GM21737 (cell line): ENCODE results near the gene NUP93.
"Not testable (repeated sequence)": the region's sequence is repeated elsewhere in the genome, so short reads cannot be mapped to it uniquely, and the experiment has no call there.

Experiments used
- ATAC-seq: cut with Tn5 transposase; IDR thresholded peaks from one replicate; pipeline ENCODE4 v1.9.1; 2021; ENCODE audit warnings: mild to moderate bottlenecking, moderate library complexity; ENCODE audit not compliant: unreplicated experiment

The NUP93 gene

DNA sequence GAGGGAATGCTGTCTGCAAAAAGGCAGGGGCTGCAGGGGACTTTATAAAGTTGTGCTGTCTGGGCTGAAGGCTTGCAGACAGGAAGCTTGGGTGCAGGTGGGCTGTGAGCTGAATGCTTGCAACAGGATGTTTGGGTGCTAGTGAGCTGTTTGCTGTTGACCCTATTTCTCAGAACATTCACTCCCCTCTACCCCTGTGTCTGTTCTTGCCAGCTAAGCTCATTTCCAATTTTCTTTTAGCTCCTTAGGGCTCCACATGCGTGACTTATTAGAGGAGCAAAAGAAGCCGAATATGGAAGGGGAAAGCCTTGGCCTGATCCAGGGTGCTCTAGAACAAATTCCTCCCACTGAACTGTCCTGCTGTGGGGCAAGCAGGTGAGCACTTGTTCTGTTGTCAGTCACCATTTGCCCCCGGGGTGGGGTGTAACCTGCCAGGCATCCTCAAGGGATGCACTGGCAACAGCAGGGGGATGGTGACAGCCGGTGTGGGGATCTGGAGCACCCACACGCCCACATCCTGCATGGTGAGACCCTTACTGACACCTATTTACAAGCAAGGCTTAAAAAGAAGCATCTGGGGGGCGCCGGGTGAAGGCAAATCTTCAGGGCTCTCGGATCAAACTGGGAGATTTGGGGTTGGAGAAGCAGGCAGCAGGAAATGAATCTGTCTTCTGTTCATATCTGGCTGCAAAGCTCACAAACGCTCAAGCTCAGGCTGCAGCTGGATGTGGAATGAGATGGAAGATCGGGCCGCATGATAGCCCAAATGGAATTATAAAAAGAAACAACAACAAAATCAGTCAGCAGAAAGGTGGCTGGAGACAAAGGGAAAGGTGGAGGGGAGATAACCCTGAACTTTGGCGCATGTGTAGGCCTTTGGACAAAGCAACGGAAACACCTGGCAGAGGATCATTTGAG, 21.1 kb upstream of the NUP93 start:
- ATAC-seq, result no peak

DNA sequence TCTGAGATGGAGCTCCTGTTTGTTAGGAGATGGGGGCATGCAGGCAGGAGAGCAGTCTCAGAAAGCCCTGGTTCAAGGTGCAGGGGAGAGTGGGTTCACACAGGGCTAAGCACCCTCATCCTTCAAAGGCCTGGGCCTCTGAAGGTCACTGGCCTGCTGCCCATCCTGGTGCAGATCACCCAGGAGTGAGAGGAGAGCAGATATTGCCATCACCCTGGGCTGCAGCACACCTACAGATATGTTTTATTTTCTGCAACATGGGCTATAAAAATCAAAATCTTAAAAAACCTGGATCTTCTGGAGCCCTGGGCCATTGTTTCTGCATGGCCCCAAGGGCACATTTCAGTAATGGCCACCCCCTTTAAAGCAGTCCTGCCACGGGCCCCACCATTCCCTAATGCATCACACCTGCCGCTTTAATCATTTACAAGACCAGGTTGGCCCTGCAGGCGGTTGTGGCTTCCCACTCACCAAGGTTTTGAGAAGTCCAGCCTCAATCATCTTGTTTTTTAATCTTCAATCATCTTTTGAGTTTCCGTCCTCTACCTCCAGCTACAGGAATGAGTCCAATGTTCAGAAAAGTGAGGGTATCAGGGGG, 20.4 kb upstream of the NUP93 start:
- no peak for ATAC-seq

DNA sequence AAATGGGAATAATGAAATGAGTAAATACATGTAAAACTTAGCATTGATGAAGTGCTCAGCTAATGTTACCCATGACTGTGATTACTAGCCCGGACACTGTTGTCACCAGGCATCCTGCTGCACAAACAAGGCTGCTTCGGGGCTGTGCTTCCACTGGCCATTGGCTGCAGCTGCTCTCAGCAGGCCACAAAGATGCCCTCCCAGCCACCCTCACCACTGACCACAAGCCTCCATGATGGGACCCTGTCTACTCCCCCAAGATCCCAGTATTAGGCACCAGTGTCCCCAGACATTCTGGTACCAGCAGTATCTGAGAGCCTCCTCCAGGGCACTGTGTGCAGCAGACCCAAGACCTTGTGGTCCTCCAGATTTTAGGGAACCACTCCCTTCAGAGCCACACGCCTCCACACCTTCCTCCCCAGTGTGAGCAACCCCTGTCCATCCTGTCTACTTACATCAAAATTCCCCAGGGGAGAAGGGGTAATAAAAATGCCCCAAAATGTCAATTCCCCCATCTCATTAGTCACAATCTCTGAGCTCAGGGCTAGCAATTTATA, 19.7 kb upstream of the NUP93 start:
- no peak for ATAC-seq

DNA sequence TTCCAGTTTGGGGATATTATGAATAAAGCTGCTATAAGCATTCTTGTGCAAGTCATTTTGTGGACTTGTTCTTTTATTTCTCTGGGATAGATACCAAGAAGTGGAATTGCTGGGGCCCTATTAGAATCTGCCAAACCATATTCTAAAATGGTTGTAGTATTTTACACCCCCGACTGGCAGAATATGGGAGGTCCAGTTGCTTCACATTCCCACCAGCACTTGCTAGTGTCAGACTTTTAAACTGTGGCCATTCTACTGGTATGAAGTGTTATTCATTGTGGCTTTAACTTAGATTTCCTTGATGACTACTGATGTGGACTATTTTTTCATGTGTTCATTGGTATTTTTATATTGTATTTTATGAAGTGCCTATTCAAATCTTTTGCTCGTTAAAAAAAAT, 18.1 kb upstream of the NUP93 start:
- ATAC-seq, result no peak

DNA sequence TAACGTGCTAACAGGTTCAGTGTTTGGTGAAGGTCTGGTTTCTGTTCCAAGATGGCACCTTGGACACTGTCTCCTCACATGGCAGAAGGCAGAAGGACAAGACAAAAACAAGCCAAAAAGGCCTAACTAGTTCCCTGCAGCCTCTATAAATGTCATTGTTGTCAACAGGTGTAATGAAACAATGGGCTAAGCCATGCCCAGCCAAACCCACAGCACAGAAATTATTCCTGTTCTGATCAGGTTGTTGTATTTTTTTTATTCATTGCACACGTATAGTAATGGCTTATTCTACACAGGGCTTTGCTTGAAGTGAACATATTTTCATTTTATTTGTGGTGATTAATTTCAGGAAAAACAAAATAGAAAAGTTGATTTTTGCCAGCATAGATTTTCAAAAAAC, 16.1 kb upstream of the NUP93 start:
- no peak for ATAC-seq

DNA sequence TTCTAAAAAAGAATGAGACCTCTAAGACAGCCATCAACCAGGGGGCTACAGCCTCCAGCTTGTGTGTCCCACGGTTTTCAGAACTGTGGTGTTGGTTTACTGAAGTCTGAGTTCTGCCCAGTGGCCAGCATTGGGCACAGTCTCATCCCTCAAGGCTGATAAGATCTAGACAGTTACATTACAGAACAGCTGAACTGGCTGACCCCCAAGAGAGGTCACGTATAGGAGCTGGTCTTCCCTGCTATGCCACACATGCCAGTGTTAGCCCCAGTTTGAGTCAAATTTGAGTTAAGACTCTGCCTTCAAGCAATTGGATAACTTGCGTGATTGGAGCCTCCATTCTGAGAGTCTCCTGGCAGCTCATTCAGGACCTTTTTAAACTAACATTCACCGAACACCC, 14.8 kb upstream of the NUP93 start:
- ATAC-seq, result no peak

DNA sequence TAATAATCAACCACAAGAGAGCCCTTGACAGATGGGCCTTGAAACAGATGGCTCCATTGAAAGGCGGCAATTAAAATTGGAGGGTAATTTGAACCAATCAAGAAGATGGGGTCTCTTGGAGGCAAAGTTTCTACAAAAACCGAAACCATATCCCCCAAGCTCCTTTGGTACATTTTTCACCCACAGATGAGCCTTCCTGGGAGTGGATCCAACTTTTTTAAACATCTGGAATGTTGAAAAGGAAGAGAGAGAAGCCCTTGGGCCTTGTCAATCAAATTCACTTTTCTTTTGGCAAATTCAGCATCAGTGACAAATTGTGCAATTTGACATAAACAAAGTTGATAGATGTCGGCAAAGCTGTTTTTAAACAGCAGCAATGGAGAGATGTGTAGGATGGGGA, 13.2 kb upstream of the NUP93 start:
- no peak for ATAC-seq

DNA sequence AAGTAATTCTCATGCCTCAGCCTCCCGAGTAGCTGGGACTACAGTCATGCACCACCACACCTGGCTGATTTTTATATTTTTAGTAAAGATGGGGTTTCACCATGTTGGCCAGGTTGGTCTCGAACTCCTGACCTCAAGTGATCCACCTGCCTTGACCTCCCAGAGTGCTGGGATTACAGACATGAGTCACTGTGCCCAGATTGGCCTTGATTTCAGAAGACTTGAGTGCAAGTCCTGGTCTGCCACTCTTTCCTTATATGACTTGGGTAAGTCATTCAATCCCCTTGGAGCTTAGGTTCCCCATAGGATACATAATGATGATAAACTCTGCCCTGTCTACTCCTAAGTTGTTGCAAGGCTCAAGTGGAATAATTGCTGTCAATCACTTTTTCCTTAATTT, 12.4 kb upstream of the NUP93 start:
- ATAC-seq, result not testable (repeated sequence)

DNA sequence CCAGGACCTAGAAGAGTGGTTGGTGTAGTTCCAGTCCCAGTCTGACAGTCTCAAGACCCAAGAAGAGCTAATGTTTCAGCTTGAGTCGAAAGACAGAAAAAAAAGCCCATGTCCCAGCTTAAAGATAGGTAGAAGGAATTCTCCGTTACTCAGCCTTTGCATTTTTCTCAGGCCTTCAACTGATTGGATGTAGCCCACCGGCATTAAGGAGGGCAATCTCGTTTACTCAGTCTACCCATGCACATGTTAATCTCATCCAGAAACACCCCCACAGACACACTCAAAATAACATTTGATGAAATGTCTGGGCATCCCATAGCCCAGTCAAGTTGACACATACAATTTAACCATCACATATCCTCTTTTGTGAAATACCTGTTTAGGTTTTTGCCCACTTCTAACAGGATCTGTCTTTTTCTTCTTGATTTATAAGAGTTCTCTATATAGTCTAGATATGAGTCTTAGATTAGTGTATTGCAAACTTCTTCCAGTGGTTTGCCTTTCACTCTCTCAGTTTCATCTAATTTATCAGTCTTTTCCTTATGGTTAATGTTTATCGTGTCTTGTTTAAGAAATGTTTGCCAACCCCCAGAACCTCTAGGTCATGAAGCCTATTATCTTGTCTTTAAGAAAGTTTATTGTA, 7.6 kb upstream of the NUP93 start:
- no peak for ATAC-seq

DNA sequence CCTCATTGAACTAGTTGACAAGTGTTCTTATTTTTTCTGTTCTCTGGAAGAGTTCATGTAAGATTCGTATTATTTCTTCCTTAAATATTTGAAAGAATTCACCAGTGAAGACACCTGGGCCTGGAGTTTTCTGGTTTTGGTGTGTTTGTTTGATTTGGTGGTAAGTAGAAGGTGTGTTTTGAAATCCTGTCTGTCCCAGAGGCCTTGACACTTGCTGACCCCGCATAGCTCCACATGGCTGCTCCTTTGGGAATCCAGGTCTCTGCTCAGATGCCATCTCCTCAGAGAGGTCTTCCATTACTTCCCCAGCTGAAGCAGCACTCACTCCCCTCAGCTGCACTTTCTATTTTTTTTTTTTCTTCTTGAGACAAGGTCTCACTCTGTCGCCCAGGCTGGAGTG, 5.7 kb upstream of the NUP93 start:
- ATAC-seq, result no peak

DNA sequence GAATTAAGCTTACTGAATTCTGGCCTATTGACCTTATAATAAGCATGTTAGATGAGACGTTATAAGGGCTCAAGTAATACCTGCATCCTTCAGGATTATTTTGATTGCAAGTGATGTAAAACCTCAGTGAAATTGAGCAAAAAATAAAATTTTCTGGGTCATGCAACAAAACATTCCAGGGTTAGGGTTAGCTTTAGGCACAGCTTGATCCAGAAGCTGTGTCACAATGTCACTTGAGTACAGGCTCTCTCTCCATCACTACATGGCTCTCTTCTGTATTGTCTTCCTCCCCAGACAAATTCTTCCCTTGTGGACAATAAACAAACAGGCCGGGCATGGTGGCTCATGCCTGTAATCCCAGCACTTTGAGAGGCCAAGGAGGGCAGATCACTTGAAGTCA, 3.6 kb upstream of the NUP93 start:
- no peak for ATAC-seq

DNA sequence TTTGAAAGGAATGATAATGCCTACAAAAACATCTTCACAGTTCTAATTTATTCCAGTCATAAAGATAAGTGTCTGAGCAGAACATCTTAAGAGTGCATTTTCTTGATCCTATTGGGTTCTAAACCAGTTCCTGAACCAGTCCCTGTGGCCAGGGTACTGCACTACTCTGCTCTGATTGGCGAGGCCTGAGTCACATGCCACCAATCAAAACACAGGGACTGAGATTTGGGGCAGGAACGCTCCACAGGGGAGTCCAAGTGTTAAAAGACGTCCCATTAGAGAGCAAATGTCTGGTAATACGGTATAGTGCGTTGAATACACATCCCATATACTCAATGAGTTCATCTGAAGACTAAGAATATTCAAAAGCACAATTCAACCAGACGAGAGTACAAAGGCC, 3.0 kb upstream of the NUP93 start:
- ATAC-seq, result no peak

DNA sequence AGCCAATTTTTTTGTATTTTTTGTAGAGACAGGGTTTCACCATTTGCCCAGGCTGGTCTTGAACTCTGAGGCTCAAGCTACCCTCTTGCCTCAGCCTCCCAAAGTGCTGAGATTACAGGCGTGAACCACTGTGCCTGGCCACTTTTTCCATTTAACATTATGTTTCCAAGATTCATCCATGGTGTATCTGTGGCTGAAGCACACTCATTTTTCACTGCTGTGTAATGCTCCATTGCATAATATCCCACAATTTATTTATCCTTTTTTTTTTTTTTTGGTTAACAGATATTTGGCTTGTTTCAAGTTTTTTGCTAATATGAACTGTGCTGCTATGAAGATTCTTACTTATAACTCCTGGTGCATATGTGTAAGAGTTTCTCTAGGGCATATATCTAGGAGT, 1.9 kb upstream of the NUP93 start:
- no peak for ATAC-seq

DNA sequence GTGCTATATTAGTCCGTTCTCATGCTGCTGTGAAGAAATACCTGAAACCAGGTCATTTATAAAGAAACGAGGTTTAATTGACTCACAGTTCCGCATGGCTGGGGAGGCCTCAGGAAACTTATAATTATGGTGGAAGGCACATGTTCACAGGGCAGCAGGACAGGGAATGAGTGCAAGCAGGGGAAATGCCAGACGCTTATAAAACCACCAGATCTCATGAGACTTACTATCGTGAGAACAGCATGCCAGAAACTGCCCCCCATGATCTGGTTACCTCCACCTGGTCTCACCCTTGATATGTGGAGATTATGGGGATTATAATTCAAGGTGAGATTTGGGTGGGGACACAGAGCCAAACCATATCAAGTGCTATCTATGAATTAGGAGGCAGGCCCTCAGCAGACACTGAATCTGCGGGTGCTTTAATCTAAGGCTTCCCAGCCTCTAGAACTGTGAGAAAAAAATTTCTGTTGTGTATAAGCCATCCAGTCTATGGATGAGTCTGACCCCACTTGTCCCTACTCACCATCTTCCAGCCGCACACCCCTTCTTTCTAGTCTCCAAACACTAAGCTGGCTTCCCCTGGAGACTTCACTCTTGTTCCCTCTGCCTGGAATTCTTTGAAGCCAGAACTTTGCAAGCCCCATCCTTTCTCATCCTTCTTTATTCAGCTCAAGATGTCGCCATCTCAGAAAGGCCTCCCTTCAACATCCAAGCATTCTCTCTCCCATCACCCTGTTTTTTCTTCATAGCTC, 772 bp upstream of the NUP93 start:
- ATAC-seq, result no peak

DNA sequence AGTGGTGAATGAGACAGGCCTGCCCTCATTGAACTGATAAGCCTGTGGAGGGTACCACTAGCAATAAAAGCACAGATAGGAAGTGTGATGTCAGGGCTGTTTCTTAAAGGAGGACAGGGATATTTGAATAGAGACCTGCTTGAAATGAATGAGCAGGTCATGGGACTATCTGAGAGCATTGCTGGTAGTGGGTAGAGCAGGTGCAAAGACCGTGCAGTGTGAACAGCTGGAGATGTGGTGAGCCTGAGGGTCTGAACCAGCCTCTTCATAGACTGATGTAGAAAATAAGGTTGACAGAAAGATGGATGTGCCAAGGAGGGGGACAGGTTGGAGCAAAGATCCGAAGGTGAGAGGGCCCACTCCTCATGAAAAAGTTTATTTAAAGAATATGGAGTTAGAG, 2.4 kb downstream of the NUP93 start:
- ATAC-seq, result no peak

DNA sequence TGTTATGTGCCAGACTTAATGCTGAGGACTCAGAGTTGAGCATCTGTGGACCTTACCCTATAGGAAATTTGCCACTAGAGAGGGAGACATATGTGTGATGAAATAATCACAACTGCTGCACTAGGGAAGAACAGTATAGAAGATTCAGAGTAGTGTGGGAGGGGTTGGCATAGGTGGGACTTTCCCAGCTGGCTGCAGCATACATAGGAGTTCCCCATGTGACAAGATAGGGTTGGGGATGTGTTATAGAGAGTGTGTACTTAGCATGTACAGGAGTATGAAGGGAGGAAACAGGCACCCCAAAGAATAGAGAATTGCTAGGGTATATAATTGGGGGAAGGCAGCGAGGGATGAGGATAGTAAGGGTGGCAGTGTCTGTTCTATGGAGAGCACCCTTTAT, 2.9 kb downstream of the NUP93 start:
- ATAC-seq, result no peak

DNA sequence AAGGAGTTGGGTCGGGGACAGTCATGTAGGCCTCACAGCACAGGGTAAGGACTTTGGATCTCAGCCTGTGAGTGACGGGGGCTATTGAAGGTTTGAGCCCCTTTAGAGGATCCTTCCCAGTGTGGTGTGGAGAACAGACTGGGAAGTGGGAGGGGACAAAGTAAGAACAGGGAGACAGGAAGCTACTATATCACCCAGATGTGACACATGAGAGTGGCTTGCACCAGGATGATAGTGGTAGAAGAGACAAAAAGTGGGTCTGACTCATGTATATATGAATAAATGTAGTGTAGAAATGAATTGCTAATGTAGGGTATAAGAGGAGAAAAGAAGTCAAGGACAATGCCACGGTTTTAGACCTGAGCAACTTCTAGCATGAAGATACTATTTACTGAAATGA, 4.5 kb downstream of the NUP93 start:
- ATAC-seq, result no peak

DNA sequence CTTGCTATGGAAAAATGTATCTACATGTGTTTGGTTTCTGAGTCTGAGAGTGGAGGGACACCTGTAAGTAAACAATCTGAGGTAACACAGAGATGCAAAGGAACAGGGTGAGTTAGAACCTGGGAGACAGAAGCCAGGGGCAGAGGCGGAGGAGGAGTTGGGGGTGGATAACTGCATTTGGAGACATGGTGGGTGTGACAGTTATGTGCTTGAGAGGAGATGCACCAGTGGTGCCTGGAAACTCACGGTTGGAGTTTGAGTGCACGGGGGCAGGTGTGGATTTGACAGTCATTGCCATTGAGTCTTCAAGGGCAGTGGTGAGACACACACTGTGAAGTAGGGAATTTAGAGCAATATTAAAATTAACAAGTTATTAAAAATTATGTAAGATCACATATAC, 6.5 kb downstream of the NUP93 start:
- no peak for ATAC-seq

DNA sequence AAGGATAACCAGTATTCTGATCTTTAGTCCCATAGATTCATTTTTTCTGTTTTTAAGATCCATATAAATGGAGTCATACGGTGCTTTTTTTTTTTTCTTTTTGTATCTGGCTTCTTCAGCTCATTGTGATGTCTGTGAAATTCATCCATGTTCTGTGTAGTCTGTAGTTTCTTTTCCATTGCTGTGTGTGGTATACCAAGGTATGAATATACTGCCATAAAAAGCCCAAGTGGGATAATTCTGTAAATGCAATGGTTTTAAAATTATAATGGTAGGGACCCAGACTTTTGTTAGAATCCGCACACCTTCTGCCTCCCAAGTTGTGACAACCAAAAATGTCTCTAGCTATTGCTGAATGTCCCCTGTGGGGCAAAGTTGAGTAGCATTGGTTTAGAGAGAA, 7.6 kb downstream of the NUP93 start:
- ATAC-seq, result no peak

DNA sequence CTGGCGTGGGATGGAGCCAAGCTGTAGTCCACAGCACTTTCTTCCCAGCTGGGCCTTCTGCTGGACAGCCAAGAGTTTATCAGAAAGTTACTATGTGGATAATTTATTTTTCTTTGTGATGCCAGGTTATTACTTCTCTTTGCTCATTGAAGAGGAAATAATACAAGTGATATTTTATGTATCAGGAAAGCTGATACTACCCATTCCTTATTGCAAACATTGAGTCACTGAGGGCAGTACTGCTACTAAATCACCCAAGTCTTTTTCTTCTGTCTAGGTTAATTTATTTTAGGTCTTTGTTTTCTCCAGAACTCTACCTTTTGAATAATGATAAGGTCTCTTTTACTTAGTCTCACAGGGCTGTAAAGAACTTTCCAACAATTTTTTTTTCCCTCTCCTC, 8.3 kb downstream of the NUP93 start:
- ATAC-seq, result no peak

DNA sequence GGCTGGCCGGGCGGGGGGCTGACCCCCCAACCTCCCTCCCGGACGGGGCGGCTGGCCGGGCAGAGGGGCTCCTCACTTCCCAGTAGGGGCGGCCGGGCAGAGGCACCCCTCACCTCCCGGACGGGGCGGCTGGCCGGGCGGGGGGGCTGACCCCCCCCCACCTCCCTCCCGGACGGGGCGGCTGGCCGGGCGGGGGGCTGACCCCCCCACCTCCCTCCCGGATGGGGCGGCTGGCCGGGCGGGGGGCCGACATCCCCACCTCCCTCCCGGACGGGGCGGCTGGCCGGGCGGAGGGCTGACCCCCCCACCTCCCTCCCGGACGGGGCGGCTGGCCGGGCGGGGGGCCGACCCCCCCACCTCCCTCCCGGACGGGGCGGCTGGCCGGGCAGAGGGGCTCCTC, 9.4 kb downstream of the NUP93 start:
- not testable (repeated sequence) for ATAC-seq
